Activated CD8-positive, alpha-beta memory T cell treated with anti-CD3 and anti-CD28 coated beads, Interleukin-2, amount 50 U/mL, for 4 hours (primary cell): ENCODE measurements around the gene KIZ.

Experiments used
- DNase-seq: peaks from one replicate; pipeline ENCODE4 v3.0.0-alpha.2; 2020

The KIZ gene

GRCh38 chr20:21105429-21106170, 20.3 kb upstream of the KIZ start:
- DNase-seq, result no peak

- no peak for DNase-seq
Measured at GRCh38 chr20:21106171-21107017, 19.5 kb upstream of the KIZ start, which contains the start of gene LINC00237. TSS of gene LINC00237 (minus strand) at chr20:21106358.

GRCh38 chr20:21109144-21109543, 16.7 kb upstream of the KIZ start:
- DNase-seq, result no peak

- no peak for DNase-seq
Measured at GRCh38 chr20:21110811-21111210, 15.1 kb upstream of the KIZ start.

GRCh38 chr20:21111416-21111815, 14.5 kb upstream of the KIZ start:
- DNase-seq, result no peak

GRCh38 chr20:21113697-21114096, 12.2 kb upstream of the KIZ start:
- DNase-seq, result no peak

GRCh38 chr20:21114584-21114983, 11.3 kb upstream of the KIZ start:
- no peak for DNase-seq

- no peak for DNase-seq
Measured at GRCh38 chr20:21117521-21117920, 8.4 kb upstream of the KIZ start.

- DNase-seq, result no peak
Measured at GRCh38 chr20:21118138-21118537, 7.7 kb upstream of the KIZ start.

GRCh38 chr20:21118782-21119181, 7.1 kb upstream of the KIZ start:
- DNase-seq, result no peak

- DNase-seq, result no peak
Measured at GRCh38 chr20:21124190-21124589, 1.7 kb upstream of the KIZ start.

GRCh38 chr20:21125072-21125848, 622 bp upstream of the KIZ start:
- no peak for DNase-seq

- DNase-seq, result no peak
Measured at GRCh38 chr20:21126581-21126870, 644 bp downstream of the KIZ start.

GRCh38 chr20:21127201-21127981, 1.5 kb downstream of the KIZ start:
- DNase-seq, result no peak

- DNase-seq, result no peak
Measured at GRCh38 chr20:21129861-21130260, 4.0 kb downstream of the KIZ start.

- DNase-seq, result no peak
Measured at GRCh38 chr20:21133404-21133803, 7.5 kb downstream of the KIZ start.

- no peak for DNase-seq
Measured at GRCh38 chr20:21133917-21134622, 8.2 kb downstream of the KIZ start.

- no peak for DNase-seq
Measured at GRCh38 chr20:21134883-21135493, 9.1 kb downstream of the KIZ start.

- no peak for DNase-seq
Measured at GRCh38 chr20:21136015-21136732, 10.3 kb downstream of the KIZ start.

- DNase-seq, result no peak
Measured at GRCh38 chr20:21137078-21137477, 11.2 kb downstream of the KIZ start.
